NCI-H774 (cell line): ENCODE results near the gene NINJ2.

ENCODE experiments used
- DNase-seq: peaks from one replicate; lab custom pipeline; 2025; lab: John Stamatoyannopoulos, UW

The NINJ2 gene

DNA sequence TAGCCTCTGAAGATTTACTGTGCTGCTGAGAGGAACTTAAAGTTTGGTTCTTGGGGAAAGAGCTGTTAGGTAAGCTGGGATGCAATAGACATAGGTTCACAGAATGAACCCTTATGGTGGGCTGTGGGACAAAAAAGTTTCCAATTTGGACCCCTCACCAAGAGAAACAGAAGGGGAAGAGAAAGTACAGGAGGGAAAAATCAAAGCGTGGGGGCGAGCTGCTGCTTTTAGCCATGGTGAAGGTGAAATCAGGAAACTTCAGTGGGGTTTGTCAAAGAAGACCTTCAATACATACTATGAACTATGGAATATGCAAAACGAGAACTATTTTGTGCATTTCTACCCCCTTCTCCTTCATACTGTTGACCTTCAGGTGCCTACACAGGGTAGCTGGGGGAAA is 10.6 kb upstream of the NINJ2 start:
- no peak for DNase-seq

DNA sequence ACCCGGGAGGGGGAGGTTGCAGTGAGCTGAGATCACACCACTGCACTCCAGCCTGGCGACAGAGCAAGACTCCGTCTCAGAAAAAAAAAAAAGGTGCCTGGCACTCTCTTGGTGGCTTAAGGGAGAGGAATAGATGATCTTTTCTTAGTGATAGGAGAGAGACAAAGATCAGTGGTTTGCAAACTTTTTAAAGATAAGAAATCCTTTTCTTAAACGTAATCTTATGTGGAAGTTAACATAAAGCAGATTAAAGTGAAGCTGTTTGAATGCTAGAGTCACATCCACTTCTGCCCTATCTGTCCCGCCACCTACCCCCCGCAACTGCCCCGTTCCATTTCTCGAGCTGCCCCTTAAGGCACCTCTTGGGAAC is 6.3 kb upstream of the NINJ2 start:
- no peak for DNase-seq

DNA sequence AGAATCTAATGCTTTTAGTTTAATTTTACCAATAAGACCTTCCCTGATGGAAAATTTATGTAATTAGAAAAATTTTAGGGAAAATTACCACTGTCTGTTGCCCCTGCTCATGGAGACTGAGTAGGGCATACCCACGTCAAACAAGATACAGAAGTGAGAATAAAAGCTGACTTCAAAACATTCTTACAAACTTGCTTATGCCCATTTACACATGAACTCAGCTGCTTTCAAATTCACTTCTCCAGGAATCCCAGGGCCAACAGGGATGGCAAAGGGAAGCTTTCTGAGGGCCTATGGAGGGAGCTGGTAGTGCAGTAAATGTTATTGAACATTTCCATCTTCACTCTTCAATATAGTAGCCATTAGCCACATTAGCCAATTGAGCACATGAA is 4.8 kb upstream of the NINJ2 start:
- no peak for DNase-seq

DNA sequence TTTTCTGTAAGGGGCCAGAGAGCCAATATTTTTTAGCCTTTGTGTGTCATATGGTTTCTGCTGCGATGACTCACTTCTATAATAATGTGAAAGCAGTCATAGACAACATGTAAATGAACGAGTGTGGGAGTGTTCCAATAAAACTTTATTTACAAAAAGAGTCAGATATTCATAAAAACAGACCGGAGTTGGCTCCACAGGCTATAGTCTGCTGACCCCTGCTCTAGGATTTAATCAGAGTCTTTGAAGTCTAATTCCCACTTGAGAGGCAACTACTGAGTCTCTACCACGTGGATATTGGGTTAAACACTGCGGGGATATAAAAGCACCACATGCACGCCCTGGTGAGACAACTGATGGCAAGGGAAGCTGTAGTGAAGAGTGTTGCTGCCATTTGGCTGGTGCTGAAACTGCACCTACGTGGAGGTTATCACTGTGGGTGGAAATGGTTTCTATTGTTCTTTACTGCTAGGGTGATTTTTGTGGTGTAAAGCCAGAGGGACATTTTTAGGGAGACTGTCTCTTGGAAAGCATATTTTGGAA is 3.6 kb upstream of the NINJ2 start:
- DNase-seq: no peak

DNA sequence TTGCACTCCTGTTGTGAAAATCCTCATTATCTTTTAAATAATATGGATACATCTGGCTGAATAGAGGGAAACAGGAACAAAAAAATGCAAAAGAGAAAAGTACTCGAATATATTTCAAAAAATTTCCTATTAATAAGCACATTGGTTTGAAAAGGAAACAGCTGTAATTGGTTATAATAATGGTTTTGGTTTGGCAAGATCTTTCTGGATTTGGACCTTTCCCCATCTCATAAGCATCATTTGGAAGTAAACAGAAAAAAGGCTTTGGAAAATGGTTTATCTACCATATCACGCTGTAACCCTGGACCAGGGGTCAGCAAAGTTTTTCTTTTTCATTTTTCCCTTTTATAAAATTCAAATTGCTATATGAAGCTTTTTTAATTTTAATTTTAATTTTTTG is 2.8 kb upstream of the NINJ2 start:
- no peak for DNase-seq

DNA sequence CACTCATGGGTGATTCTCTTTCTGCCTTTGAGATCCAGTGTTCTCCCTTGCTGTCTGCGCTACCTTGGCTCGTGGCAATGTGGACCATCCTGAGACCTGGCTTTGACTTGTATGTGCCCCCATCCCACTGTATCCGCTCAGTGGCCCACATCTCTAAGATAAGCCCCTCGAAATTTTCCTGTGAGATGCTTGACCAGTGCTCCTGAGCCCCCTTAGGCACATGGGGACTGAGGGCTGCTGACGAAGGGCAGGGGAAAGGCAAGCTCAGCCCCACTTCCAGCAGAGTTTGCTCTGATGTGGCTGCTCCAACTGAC is 1.5 kb upstream of the NINJ2 start:
- DNase-seq: no peak

DNA sequence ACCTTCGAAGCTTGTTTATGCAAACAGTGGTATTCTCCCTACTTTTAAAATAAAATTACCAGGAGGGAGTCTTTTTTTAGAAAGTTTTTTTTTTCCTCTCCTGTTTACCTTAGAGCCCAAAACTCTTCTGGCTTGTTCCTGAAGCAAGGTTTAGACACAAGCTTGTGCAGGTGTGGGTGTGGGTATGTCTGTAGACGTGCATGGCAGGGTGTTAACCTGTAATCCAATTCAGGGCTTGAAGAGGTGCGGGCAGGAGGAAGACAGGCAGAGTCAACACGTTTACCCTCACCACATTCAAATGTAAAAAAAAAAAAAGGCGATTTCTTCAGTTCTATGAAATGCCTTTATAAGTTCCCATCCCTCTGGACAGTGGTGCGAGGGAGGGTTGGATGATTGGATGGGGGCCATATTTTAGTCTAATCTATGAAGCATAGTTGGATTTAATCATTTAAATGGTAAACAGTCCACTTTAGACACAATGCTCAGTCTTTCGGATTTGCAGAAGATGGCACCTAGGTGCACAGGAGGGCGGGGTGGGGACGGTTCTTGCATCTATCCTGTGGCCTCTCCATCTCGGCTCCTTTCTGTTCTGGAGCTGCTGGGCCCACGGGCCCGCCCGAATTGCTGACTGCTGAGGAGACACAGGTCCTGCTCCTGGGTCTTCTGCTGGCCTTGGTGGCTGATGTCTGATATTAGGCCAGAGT is 982 bp upstream of the NINJ2 start:
- DNase-seq: no peak

DNA sequence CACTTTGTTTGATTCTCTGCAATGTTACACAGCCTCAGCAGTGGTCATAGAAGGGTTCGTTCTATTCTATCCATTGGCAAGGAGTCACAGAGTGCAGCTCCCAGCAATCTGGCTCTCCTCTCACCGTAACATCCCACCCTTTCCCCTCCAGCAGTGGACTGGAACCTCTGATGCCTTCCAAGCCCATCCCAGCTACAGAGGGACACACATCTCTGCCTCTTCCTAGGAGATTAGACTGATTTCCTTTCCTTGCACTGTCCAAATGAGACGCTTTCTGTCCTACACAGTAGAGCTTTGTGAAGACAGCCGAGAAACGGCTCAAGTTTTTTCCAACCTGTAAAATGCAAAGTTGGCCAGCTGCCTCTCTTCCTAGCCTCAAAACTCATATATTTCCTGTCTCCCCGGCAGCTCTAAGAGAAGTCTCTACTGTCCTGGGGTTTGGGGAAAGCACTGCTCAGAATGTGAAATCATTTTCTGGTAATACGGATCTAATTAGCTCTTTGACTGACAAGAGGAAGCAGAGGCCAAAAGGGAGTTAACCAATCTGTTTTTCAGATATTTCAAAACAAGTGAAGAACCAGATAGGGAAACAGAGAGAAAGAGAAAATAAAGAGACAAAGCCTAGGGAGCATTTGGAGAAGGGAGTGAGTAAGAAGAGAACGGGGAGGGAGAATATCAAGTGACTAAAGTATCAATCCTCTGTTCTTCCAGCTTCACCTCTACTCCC is 516 bp downstream of the NINJ2 start:
- DNase-seq: no peak

DNA sequence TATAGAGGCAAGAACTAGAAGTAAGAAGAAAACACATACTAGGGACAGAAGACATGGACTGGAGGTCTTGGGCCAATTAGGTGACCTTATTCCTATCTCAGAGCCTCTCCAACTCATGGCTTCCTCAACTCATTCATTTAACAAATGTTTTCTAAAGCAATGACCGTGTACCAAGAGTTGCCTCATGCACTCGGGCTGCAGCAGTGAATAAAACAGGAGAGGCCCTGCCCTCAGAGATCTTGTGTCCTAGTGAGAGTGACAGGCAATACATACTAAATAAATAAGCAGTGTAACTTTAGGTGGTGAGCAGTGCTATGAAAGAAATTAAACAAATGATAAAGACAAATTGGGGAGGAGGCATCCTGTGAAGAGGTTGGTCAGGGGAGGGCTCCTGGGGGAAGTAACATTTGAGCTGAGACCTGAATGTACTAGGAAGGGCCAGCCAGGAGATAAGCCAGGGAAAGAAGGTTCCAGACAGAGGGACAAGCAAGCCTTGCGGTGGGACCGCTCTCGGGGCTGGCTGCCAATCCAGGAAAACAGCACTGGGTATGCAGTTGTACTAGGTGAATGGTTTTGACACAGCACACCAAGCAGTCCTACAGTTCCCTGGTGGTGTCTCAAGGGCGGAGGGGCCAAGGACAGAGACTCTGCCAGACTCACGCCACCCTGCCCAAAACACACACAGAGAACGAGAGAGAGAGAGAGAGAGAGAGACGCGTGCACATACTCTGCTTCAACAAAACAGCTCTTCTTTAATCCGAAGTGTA is 1.3 kb downstream of the NINJ2 start:
- DNase-seq: no peak

DNA sequence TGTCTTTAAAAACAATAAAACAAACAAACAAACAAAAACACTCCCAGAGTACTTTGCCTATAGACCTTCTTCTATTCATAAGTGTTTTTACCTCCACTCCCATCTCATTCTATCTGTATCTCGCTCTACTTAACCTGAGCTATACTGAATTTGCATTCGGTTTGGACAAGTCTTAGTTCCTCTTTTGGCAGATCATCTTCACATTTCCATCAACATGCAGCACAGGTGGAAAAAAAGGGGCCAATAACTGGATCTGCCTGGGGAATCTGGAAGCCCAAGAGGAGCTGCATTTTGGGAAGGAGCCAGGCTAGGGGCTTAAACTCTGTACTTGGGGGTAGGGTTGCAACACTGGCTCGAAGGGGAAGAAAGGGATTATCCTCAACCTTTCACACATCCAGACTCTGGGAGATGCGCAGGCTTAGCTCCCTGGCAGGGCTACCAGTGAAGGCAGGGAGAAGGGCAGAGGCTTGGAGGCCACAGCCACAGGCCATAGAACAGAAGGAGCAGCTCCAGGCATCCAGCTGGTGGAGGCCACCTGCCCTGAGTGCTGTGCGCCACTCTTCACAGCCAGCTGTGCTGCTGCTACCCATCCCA is 4.1 kb downstream of the NINJ2 start:
- no peak for DNase-seq

DNA sequence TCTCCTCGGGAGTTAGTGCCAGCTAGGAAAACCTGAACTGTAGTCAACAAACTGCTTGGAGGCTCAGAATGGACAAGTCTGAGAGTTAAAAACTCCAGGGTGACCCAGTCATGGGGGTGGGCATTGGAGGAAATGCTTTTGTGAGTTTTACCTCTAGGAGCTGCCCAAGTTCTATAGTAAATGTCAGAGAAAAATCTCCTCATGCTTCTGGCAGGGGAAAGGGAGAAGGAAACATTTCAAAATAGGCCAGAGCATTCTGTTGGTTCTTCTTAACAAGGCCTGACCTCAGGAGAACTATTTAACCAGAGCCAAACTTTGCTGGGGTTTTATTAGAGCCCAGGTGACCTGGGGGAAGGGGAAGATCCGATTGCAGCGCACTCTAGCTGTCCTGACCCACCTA is 12.3 kb downstream of the NINJ2 start:
- no peak for DNase-seq

DNA sequence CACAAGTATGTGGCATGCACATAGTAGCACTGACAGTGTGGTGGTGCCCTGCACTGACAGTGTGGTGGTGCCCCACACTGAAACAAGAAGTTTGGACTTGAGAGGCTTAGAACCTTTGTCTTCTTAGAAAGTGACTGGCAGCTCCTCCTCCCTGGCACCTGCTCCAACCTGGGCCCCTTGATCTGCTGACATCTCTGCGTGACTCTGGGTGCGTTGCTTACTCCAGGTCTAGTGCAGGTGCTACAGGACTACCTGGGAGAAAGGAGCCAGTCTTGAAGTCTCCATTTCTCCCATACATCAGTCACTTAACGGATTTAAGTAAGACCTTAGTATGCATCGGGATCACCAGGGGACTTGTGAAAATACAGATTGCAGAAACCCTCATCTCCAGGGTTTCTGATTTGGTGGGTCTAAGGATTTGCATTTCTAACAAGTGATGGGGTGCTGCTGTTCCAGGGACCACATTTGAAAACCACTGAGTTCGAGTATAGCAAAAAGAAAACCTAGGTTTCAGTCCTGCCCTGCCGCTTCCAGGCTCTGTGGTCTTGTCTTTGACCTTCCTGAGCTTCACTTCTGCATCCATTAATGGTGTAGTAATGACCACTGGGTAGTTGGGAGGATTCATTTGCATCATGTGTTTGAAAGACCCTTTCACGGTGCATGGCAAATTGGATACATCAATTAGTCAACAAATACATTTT is 15.7 kb downstream of the NINJ2 start:
- no peak for DNase-seq

DNA sequence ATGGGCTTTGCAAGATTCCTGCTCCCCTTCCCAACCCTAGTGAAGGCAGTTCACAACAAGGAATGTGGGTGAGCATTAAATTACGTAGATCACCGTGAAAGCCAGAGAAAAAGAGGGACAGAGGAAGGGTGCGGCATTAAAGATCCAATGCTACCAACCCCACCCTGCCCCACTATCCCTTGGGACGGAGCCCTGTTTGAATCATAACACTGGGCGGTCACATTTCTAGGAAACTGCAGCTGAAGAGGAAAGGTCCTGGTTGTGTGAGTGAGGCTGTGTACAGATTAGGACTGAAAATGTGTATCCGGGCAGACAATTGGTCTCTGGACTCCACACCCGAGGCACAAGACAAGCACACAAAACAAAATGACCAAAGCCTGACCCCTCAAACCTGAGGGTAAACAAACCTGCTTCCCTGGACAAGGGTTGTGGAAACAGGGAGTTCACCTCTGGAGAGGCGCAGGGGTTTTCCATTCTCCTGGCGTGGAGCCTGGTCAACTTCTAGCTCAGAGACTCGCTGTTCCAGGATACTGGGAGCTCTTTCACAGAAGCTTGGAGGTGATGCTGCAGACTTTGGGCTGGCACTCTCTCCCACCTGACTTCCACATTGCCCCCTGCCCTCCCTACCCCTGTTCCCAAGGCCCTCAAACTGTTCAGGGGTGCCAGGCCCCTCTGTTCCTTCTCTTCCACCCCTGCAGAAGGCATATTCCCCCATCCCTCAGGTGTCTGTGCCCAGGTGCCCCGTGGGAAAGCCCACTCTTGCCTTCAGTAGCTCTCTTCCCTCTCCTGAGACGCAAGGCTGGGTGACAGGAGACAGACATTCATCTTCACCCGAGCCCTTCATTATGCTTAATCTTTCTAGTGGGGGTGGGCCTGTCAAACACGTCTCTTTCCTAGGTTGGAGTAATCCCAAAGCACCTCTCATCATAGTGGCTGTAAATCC is 16.5 kb downstream of the NINJ2 start:
- no peak for DNase-seq

DNA sequence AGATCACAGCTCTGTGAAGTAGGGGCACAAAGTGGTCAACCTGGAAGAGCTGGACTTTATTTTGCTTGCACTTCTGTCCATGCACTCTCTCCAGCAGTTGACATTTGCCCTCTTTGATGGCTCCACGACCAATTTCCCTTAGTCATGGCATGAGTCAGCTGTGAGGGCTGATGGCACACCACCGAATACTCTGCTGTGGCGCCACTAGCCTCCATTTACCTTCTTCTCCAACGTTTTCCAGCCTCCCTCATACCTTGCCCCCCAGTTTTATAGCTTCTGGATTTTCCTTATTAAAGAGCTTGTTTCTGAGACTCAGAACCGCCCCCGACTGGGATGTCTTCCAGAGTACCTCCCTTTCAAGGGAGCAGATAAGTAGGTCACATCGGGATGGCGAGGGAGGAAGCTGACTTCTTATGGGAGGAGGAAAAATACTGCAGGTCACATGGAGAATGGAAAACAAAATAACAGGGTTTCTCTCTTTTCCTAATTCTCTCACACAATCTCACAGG is 17.6 kb downstream of the NINJ2 start:
- no peak for DNase-seq

DNA sequence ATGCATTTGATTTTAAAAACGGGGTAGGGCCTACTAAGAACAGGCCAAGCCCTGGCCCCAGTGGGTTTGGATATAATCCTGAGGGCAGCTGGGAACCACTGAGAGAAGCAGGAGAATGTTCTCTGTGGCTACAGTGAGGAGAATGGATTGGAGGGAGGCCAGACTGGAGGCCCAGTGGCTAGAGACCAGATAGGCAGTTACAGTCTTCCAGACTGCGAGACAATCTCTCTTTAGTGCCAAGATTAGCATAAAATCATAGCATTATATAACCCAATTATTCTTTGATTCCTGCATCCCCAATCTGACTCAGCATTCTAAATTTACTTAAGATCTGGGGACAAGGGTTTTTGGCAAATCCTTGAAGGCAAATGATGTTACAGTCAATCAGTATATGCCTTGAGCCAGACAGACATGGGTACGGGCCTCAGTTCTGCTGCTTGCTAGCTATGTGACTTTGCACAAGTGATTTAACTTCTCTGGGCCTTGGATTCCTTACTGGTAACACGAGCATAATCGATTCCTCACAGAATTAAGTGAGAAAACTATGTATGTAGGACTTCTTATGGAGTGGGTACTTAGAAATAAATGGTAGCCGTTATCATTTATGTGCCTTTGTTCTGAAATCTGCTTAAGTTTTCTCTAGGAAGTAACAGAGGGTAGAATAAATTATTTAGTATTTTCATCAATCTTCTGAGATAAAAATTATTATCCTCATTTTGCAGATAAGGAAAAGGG is 18.3 kb downstream of the NINJ2 start:
- no peak for DNase-seq

DNA sequence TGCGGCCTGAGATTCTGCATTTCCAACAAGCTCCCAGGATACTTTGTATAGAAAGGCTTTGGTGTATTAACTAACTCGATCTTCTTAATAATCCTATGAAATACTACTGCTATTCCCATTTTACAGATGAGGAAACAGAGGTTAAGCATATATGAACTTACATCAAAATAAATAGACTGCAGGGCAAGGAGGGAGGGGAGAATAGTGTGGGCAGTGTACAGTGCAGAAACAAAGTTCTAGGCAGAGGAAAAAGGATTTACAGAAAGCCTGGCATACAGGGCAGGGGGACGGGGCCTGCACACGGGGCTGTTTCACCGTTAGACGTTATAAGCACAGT is 19.0 kb downstream of the NINJ2 start:
- DNase-seq: no peak

DNA sequence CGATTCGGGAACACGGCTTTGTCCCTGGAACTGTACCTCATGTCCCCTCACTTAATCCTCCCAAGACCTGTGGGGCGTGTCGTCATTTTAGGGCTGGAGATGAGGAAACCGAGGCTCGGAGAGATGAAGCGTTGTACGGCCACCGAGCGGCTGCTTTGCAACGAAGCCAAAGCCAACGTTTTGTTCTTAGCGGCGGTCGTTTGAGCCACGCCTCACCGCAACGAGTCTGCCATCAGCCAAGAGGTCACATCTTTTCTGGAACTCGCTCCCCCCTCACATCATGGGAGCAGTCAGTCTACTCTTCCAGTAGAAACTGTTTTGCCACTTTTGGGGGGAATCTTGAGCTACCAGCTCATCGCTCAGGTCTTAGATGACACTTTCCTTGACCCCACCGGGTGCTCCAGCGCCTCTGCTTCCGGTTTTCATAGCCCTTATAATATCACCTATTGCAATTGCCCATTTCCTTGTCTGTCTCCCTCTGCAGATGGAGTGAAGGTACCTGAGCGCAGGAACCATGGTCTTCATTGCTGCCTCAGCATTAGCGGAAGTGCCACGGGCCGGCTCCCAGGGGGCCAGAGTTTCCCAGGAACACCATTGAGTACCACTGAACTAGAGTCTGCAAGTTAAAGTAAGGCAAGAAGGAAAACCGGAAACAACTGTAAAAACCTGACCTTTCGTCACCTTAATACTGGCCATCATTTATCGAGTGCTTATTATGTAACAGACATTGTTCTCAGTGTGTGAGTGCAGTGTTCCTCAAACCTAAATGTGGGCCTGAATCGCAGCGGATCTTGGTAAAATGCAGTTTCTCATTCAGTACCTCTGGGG is 19.6 kb downstream of the NINJ2 start:
- DNase-seq: no peak

DNA sequence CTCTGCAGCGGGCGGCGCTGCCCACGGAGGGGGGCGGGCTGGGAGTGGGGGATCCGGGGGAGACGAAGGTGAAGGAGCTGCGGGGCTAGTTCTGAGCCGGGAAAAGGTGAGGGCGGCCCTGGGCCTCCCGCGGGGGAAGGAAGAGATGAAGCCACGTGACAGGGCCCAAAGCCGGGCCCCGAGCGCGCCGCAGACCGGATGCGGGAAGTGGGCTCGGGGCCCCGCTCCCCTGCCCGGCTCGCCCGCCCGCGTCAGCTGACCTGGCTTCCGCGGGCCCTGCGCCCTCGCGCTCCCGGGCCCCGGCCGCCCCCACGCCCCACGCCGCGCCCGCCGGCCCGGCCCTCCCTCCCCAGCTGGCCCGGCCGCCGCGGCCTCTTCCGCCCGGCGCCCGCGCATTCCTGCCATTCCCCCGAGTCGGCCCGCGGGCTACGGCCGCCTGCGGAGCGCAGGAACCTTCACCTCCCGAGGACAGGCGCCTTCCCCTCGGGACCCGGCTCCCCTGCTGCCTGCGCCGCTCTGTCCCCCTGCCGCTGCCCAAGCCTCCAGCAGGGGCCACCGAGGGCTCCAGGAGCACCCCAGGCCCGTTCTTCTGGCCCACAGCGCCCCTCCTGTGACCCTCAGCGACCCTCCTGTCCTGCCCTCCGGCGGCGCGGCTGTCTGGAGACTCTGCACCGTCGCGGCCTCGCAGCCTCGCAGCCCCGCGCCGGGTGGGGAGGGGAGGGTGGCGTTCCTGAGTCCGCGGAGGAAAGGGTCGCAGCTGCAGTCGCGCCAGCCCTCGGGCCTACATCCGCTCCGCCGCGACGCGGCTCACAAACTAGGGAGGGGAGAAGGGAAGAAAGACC is 20.4 kb downstream of the NINJ2 start:
- DNase-seq: peak; percentile 83
